Psoas muscle (tissue), 8 donors: ENCODE measurements around the gene OXNAD1. TPM values are rescaled to one million over a fixed set of nuclear protein-coding genes. Genes with fewer than 3 reads are reported as not detected.

Source experiments
- ATAC-seq, 4 donors: fragments of 200-7000 bp; cut with Tn5 transposase; one replicate each; pipeline ENCODE4 v1.9.1; 2020; ENCODE audit warnings: moderate library complexity in 3 of 4, mild to moderate bottlenecking in 2 of 4
- DNase-seq, 2 donors: peaks; one replicate each; pipeline ENCODE4 v3.0.0-alpha.2; 2020
- H3K27ac ChIP-seq: fragments of 200-600 bp; one replicate; pipeline ENCODE4 v1.8.0; 2022
- H3K27me3 ChIP-seq, 3 donors: fragments of 200-600 bp in 1 of 3; one replicate each; pipeline versions ENCODE4 v1.6.1 to v1.8.0; 2013 to 2022; ENCODE audit warnings: low read length in 2 of 3, mild to moderate bottlenecking in 2 of 3, moderate library complexity in 1 of 3; ENCODE audit not compliant: insufficient read depth in 3 of 3
- H3K36me3 ChIP-seq, 2 donors: fragments of 200-600 bp in 1 of 2; one replicate each; pipeline versions ENCODE4 v1.6.1 to v1.8.0; 2013 to 2022; ENCODE audit warnings: low read depth in 1 of 2, mild to moderate bottlenecking in 1 of 2, moderate library complexity in 1 of 2; ENCODE audit not compliant: insufficient read depth in 1 of 2
- H3K4me1 ChIP-seq: fragments of 200-600 bp; one replicate; pipeline ENCODE4 v1.8.0; 2022
- H3K4me3 ChIP-seq: fragments of 200-600 bp; one replicate; pipeline ENCODE4 v1.8.0; 2022; ENCODE audit warnings: mild to moderate bottlenecking
- H3K9me3 ChIP-seq: fragments of 200-600 bp; one replicate; pipeline ENCODE4 v1.8.0; 2022
- CTCF ChIP-seq: fragments of 200-600 bp; IDR thresholded peaks from one replicate; pipeline ENCODE4 v1.8.0; 2022; ENCODE audit warnings: antibody characterized with exemption
- WGBS, 3 donors: extraction: QIAGEN DNeasy Blood & Tissue Kit; methylation state at CpG; one replicate each; pipeline versions ENCODE4 v1.1.6 to v1.1.7; 2013; 5-methylcytosine and 5-hydroxymethylcytosine counted together
- intact Hi-C, 2 donors: fragments of 100-400 bp; cut with DNase I; formaldehyde crosslinking; loops; one replicate each; pipeline versions ENCODE4 v1.11.0 to v1.14.2; 2022
- polyA plus RNA-seq, 3 donors: library from polyadenylated mRNA; stranded (reverse); fragments of 200-250 nt; gene quantifications; one replicate each; pipeline ENCODE4 v1.2.3, GENCODE V29; 2013
- total RNA-seq, 4 donors: library from RNA; stranded (reverse); fragmentation: NEBNext Ultra II Directional in 2 of 4; extraction: Animal tissue kit (Norgen Biotek cat#: 25700) in 2 of 4; gene quantifications; one replicate each; pipeline versions ENCODE4 v1.2.1 to v1.2.4, GENCODE V29; 2021 to 2023
- donor health status: healthy with polysubstance abuse.
- donor health status: DM: no; HTN: no; CAD: no; lungs with moderate emphysema.
- donor health status: Bipolar disorder and iron deficiency.
- donor health status: healthy.
- donor health status: DM: yes; HTN: yes; CAD: no.
- donor health status: DM: no; HTN: no; CAD: no.
- donor health status: DM: no; HTN: no; CAD: no.
- donor health status: DM: yes; HTN: yes; CAD: no.

OXNAD1 gene
- total and polyA plus RNA-seq, 7 donors: 5.4 to 24.4 (median 10.4) TPM

DNA sequence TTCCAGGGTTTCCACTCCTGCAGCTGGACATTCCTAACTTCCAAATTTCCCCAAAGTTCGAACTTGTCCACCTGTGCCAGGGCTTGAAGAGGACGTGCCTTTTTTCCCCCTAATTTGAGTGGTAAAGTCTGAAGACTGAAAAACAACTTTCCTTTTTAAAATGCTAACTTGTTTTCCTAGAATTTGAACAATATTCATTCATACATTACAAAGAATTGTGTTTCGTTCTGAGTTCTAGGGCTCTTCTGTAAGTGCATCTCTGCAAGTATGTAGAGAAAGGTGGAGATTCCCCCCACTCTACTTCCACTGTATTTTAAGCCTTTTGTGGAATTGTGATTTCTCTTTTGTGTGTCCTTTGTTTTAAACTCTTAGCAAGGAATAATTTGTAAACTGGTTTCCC lies 9.7 kb upstream of the OXNAD1 start:
- 65 to 86% (median 67%) methylated on average over 3 of the region's 3 CpGs for WGBS, 3 donors
- intact Hi-C loops: no loop called here
- ATAC-seq (no peak), DNase-seq (no peak)
- no peaks in the 10 kb centered on the region for H3K9me3 ChIP-seq
- H3K4me1 ChIP-seq: peaks cover 59% of the 10 kb centered on the region
- peaks cover 3 to 18% of the 10 kb centered on the region in 2 donors for H3K36me3 ChIP-seq
- H3K27me3 ChIP-seq: no peaks in the 10 kb centered on the region
- H3K4me3 ChIP-seq: no peak overlapping the region
- H3K27ac ChIP-seq: peak overlapping the region; percentile 76
- TF ChIP-seq CTCF: no peak

- H3K27ac ChIP-seq: peak overlapping the region; percentile 76
- DNase-seq: no peak
- WGBS, 3 donors: 86 to 88% (median 86%) methylated on average over 5 of the region's 5 CpGs
- peaks cover 3 to 22% of the 10 kb centered on the region in 2 donors for H3K36me3 ChIP-seq
- no peak for TF ChIP-seq CTCF
- intact Hi-C loops: no loop called here
- H3K4me1 ChIP-seq: peaks cover 62% of the 10 kb centered on the region
- H3K4me3 ChIP-seq: no peak overlapping the region
- no peaks in the 10 kb centered on the region for H3K9me3 ChIP-seq
- ATAC-seq: no peak
- no peaks in the 10 kb centered on the region for H3K27me3 ChIP-seq
These were observed 9.3 kb upstream of the OXNAD1 start for GRCh38 chr3:16255726-16256125.

DNA sequence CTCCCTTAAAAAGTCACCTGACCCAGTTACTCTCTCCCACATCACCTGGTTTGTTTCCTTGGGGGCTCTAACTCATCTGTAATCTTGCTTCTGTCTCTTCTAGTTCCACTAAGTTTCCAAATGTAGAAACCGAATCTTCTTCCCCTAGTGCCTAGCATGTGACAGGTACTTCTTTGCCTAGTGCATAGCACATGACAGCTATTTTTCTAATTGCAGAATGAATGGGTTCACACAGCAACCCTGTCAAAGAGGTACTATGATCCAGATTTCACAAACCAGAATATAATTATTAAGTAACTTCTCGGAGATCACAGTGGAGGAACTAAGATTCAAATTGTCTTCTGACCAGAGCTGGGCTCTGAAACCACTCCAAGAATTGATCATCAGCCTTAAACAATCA lies 7.7 kb upstream of the OXNAD1 start:
- 58 to 85% (median 58%) methylated on average over 2 of the region's 2 CpGs for WGBS, 3 donors

GRCh38 chr3:16258177-16258576 lies 6.8 kb upstream of the OXNAD1 start:
- Histone ChIP-seq H3K27ac (peak overlapping the region; percentile 82), H3K4me1 (peaks cover 71% of the 10 kb centered on the region), H3K36me3 (peaks cover 9 to 37% of the 10 kb centered on the region in 2 donors), H3K27me3 (no peaks in the 10 kb centered on the region), H3K9me3 (no peaks in the 10 kb centered on the region), H3K4me3 (peak overlapping the region; percentile 35)
- DNase-seq (no peak), ATAC-seq (peak; percentile 8 to 72 (median 65))
- WGBS, 3 donors: 24 to 46% (median 37%) methylated on average over 5 of the region's 5 CpGs
- intact Hi-C loops: no loop called here
- no peak for TF ChIP-seq CTCF

More for the DNA sequence above, 7.7 kb upstream of the OXNAD1 start:
- TF ChIP-seq CTCF: no peak
- ATAC-seq: no peak
- Histone ChIP-seq H3K4me3 (no peak overlapping the region), H3K4me1 (peaks cover 65% of the 10 kb centered on the region), H3K27me3 (no peaks in the 10 kb centered on the region), H3K9me3 (no peaks in the 10 kb centered on the region), H3K36me3 (peaks cover 9 to 34% of the 10 kb centered on the region in 2 donors), H3K27ac (peak overlapping the region; percentile 82)
- no peak for DNase-seq
- intact Hi-C loops: no loop called here

GRCh38 chr3:16258866-16259265 lies 6.1 kb upstream of the OXNAD1 start:
- peak overlapping the region; percentile 82 for H3K27ac ChIP-seq
- H3K9me3 ChIP-seq: no peaks in the 10 kb centered on the region
- peaks cover 73% of the 10 kb centered on the region for H3K4me1 ChIP-seq
- ATAC-seq: peak in 1 of 4 donors; percentile 7
- intact Hi-C loops: no loop called here
- DNase-seq: no peak
- peak overlapping the region; percentile 35 for H3K4me3 ChIP-seq
- TF ChIP-seq CTCF: no peak
- H3K27me3 ChIP-seq: no peaks in the 10 kb centered on the region
- WGBS, 3 donors: 73 to 76% (median 75%) methylated on average over 1 of the region's 1 CpG
- peaks cover 9 to 37% of the 10 kb centered on the region in 2 donors for H3K36me3 ChIP-seq
